ENCODE measurements around the gene CXCL14. TPM values are rescaled to one million over a fixed set of nuclear protein-coding genes. Genes with fewer than 3 reads are reported as not detected.

The CXCL14 gene
- total and polyA plus RNA-seq, 2 of the 4 experiments (the other 2 are of a cell fraction) = not detected

DNA sequence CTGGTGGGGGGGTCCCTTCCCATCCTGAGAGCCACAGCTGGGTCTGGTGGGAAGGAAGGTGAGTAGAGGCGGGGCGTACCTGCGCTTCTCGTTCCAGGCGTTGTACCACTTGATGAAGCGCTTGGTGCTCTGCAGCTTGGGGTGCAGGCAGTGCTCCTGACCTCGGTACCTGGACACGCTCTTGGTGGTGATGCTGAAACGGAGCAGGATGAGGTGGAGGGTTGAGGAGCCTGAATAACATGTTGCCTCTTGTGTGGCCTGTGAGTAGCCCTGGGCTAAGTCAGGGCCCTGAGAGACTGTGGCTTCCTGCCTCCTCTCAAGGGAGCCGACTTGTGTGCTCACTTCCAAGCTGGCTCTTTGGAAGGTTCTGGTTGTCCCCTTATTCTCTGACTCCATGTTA lies 4.3 kb downstream of the CXCL14 start:
- Histone ChIP-seq H3K9me1 (ENCODE audit: insufficient read depth, low read length) (no peaks in the 10 kb centered on the region), H2BK120ac (ENCODE audit: low read depth, low read length) (no peak overlapping the region), H2BK15ac (ENCODE audit: low read depth, low read length) (no peak overlapping the region), H4K91ac (ENCODE audit: insufficient read depth, low read depth, low read length) (no peak overlapping the region), H3K18ac (ENCODE audit: low read depth, low read length) (no peak overlapping the region), H2AK9ac (replicated peaks; ENCODE audit: low read depth, low read length, poor library complexity) (no peak overlapping the region), H3K4me3 (ENCODE audit: insufficient read depth, low read depth, low read length) (no peak overlapping the region), H3K4ac (ENCODE audit: low read depth, low read length) (no peak overlapping the region), H2AK5ac (ENCODE audit: low read depth, low read length) (no peak overlapping the region), H2BK5ac (ENCODE audit: low read depth, low read length, poor library complexity, severe bottlenecking) (no peak overlapping the region), H3K4me1 (ENCODE audit: control insufficient read depth, insufficient read depth, low read length) (0 out of 2 replicates have a peak, but pooled peaks cover 1% of the 10 kb centered on the region), H4K5ac (ENCODE audit: low read depth, low read length) (no peak overlapping the region), H3K23ac (ENCODE audit: low read depth, low read length) (no peak overlapping the region), H2BK20ac (ENCODE audit: low read depth, low read length) (no peak overlapping the region), H3K9me3 (ENCODE audit: control insufficient read depth, insufficient read depth, low read length) (no peaks in the 10 kb centered on the region; the same call in 1 of the 2 replicates), H3K79me1 (ENCODE audit: low read depth in 1 of 2, low read length in 2 of 2) (no peaks in the 10 kb centered on the region), H4K8ac (ENCODE audit: low read depth in 2 of 2, low read length in 2 of 2) (no peak overlapping the region), H3K4me2 (ENCODE audit: low read depth, low read length) (no peak overlapping the region), H3K27me3 (ENCODE audit: control insufficient read depth, insufficient read depth, low read length) (peaks cover 52% of the 10 kb centered on the region), H3K14ac (replicated peaks; ENCODE audit: low read depth, low read length) (no peak overlapping the region), H4K20me1 (ENCODE audit: insufficient read depth, low read length) (no peaks in the 10 kb centered on the region), H3K36me3 (ENCODE audit: control insufficient read depth, insufficient read depth, low read length) (no peaks in the 10 kb centered on the region), H3K9ac (ENCODE audit: low read depth, low read length) (no peak overlapping the region), H3K56ac (ENCODE audit: extremely low read depth, insufficient read depth, low read length) (no peak overlapping the region), H3K27ac (ENCODE audit: insufficient read depth, low read length) (no peak overlapping the region), H2AFZ (replicated peaks; ENCODE audit: low read length, poor library complexity) (no peak overlapping the region)
- TF ChIP-seq BHLHE40 (IDR thresholded peaks at IDR 0.05; ENCODE audit: low read depth, low read length) = no peak
- TF ChIP-seq, protein P1, sequence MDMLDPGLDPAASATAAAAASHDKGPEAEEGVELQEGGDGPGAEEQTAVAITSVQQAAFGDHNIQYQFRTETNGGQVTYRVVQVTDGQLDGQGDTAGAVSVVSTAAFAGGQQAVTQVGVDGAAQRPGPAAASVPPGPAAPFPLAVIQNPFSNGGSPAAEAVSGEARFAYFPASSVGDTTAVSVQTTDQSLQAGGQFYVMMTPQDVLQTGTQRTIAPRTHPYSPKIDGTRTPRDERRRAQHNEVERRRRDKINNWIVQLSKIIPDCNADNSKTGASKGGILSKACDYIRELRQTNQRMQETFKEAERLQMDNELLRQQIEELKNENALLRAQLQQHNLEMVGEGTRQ (IDR thresholded peaks at IDR 0.05; ENCODE audit: low read depth, low read length) = no peak
- TF ChIP-seq RFX5 (IDR thresholded peaks at IDR 0.05; ENCODE audit: low read depth, low read length) = no peak
- no peak for TF ChIP-seq MXI1 (IDR thresholded peaks at IDR 0.05; ENCODE audit: borderline replicate concordance, low read depth, low read length)
- no peak for TF ChIP-seq MAZ (IDR thresholded peaks at IDR 0.05; ENCODE audit: borderline replicate concordance, low read depth, low read length)
- TF ChIP-seq, protein P2, sequence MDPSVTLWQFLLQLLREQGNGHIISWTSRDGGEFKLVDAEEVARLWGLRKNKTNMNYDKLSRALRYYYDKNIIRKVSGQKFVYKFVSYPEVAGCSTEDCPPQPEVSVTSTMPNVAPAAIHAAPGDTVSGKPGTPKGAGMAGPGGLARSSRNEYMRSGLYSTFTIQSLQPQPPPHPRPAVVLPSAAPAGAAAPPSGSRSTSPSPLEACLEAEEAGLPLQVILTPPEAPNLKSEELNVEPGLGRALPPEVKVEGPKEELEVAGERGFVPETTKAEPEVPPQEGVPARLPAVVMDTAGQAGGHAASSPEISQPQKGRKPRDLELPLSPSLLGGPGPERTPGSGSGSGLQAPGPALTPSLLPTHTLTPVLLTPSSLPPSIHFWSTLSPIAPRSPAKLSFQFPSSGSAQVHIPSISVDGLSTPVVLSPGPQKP (IDR thresholded peaks at IDR 0.05; ENCODE audit: borderline replicate concordance, low read depth, low read length) = no peak
- TF ChIP-seq NFE2L2 (IDR thresholded peaks at IDR 0.05; ENCODE audit: low read depth, low read length) = no peak
- TF ChIP-seq CEBPB (IDR thresholded peaks at IDR 0.05; ENCODE audit: low read depth, low read length) = no peak
- no peak for TF ChIP-seq CHD1 (IDR thresholded peaks at IDR 0.05; ENCODE audit: low read depth, low read length)
- TF ChIP-seq FOS (IDR thresholded peaks at IDR 0.05; ENCODE audit: low read depth, low read length) = no peak
- TF ChIP-seq RAD21 (IDR thresholded peaks at IDR 0.05; ENCODE audit: low read length) = no peak
- TF ChIP-seq, protein P3, sequence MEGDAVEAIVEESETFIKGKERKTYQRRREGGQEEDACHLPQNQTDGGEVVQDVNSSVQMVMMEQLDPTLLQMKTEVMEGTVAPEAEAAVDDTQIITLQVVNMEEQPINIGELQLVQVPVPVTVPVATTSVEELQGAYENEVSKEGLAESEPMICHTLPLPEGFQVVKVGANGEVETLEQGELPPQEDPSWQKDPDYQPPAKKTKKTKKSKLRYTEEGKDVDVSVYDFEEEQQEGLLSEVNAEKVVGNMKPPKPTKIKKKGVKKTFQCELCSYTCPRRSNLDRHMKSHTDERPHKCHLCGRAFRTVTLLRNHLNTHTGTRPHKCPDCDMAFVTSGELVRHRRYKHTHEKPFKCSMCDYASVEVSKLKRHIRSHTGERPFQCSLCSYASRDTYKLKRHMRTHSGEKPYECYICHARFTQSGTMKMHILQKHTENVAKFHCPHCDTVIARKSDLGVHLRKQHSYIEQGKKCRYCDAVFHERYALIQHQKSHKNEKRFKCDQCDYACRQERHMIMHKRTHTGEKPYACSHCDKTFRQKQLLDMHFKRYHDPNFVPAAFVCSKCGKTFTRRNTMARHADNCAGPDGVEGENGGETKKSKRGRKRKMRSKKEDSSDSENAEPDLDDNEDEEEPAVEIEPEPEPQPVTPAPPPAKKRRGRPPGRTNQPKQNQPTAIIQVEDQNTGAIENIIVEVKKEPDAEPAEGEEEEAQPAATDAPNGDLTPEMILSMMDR (conservative IDR thresholded peaks at IDR 0.05; ENCODE audit: low read depth, low read length) = no peak
- TF ChIP-seq SMC3 (IDR thresholded peaks at IDR 0.05; ENCODE audit: low read depth, low read length) = no peak
- no peak for TF ChIP-seq RCOR1 (IDR thresholded peaks at IDR 0.05; ENCODE audit: insufficient replicate concordance, low read length)
- no peak for TF ChIP-seq POLR2A (IDR thresholded peaks at IDR 0.05; ENCODE audit: low read depth, low read length)
- no peak for TF ChIP-seq MAFK (IDR thresholded peaks at IDR 0.05; ENCODE audit: low read depth, low read length)
- dilution Hi-C loops (cut with HindIII; ENCODE audit: low sequenced_read_pairs, unreplicated experiment) = loop anchor here (25.0 kb wide), 1 partner anchor 112 kb away; the partner anchor contains the start of gene TIFAB
- in situ Hi-C loops (cut with MboI; ENCODE audit: low sequenced_read_pairs) = loop anchor here (25.0 kb wide), 1 partner anchor 638 kb away; no protein-coding TSS in a partner anchor
- intact Hi-C loops (cut with micrococcal nuclease) = no loop called here
- no TSS peak for BruUV-seq (replicated peaks)
- ChIA-PET POLR2A (ENCODE audit: unreplicated experiment) (no interaction called here), CTCF (interaction anchor here (0.9 kb wide), 1 partner anchor 13 kb away, joined by 3 read pairs; no protein-coding TSS in a partner anchor)
- DNase-seq (no peak), ATAC-seq (ENCODE audit: low read depth) (no peak)
- WGBS, 2 experiments (ENCODE audit: extremely low coverage in 2 of 2, insufficient read length in 1 of 2) = 80% methylated on average over 1 of the region's 10 CpGs; no CpG with 5 or more reads in 1 of the 2 experiments

All from IMR-90 (cell line).